Thyroid gland (tissue), 4 donors: ENCODE results near the gene FOXC1.

Experiments
- CTCF ChIP-seq, 6 experiments: fragments of 200-600 bp in 3 of 6; fragments of 450-650 bp in 3 of 6; sonication (generic) in 3 of 6; IDR thresholded peaks; one replicate each; pipeline ENCODE4 v1.5.1; 2016 to 2019; ENCODE audit warnings: antibody characterized with exemption in 6 of 6, mild to moderate bottlenecking in 2 of 6, inconsistent platforms in 1 of 6, moderate library complexity in 1 of 6
- POLR2A ChIP-seq, 2 donors: fragments of 450-650 bp; IDR thresholded peaks; one replicate each; pipeline ENCODE4 v1.6.1; 2017; ENCODE audit warnings: antibody characterized with exemption in 2 of 2, mild to moderate bottlenecking in 2 of 2, moderate library complexity in 1 of 2

GRCh38 chr6:1631251-1631650, 21.5 kb downstream of the FOXC1 start:
- TF ChIP-seq CTCF (IDR thresholded peaks at IDR 0.05) (no peak), POLR2A (IDR thresholded peaks at IDR 0.05) (no peak)
